Activated B cell treated with CpG ODN at 0.5 μM for 24 hours (primary cell): ENCODE results near the gene RBMS3. TPM values are rescaled to one million over a fixed set of nuclear protein-coding genes. Genes with fewer than 3 reads are reported as not detected.

Experiments used
- ATAC-seq: fragments of 200-7000 bp; cut with Tn5 transposase; one replicate; pipeline ENCODE4 v1.10.0; 2021; ENCODE audit warnings: low read depth, mild to moderate bottlenecking, moderate library complexity
- CTCF ChIA-PET: fragments of 350-600 bp; sonication (Branson Sonifier 250); formaldehyde crosslinking; loops from one replicate; lab custom pipeline; 2021; ENCODE audit warnings: antibody characterized with exemption; lab: Charles Lee
- POLR2A ChIA-PET: fragments of 350-600 bp; sonication (Branson Sonifier 250); formaldehyde crosslinking; loops from one replicate; lab custom pipeline; 2021; ENCODE audit warnings: antibody characterized with exemption; lab: Charles Lee
- DNase-seq: peaks from one replicate; pipeline ENCODE4 v3.0.0; 2022
- H3K27ac Mint-ChIP-seq: one replicate; pipeline ENCODE4 v1.8.0; 2020; ENCODE audit warnings: mixed read lengths
- H3K27me3 Mint-ChIP-seq: one replicate; pipeline ENCODE4 v1.8.0; 2021; ENCODE audit warnings: mixed read lengths
- H3K36me3 Mint-ChIP-seq: one replicate; pipeline ENCODE4 v1.8.0; 2021; ENCODE audit warnings: low read depth, mixed read lengths
- H3K4me1 Mint-ChIP-seq: one replicate; pipeline ENCODE4 v1.8.0; 2021; ENCODE audit warnings: mixed read lengths
- H3K4me3 Mint-ChIP-seq: one replicate; pipeline ENCODE4 v1.8.0; 2020; ENCODE audit warnings: mild to moderate bottlenecking, mixed read lengths
- H3K9me3 Mint-ChIP-seq: one replicate; pipeline ENCODE4 v1.8.0; 2020; ENCODE audit warnings: mixed read lengths
- CTCF ChIP-seq: fragments of 200-600 bp; IDR thresholded peaks from one replicate; pipeline ENCODE4 v1.8.0; 2022; ENCODE audit warnings: antibody characterized with exemption, mild to moderate bottlenecking
- intact Hi-C: fragments of 100-400 bp; cut with micrococcal nuclease; formaldehyde crosslinking; loops from one replicate; pipeline ENCODE4 v1.15.1; 2024
- total RNA-seq: library from RNA; stranded (reverse); gene quantifications from 2 replicates; pipeline ENCODE4 v1.2.3, GENCODE V29; 2022

RBMS3 gene
- total RNA-seq, 1 donor from 2014 or later: 0.31 TPM

- no peaks in the 10 kb centered on the region for H3K36me3 Mint-ChIP-seq
- no peak overlapping the region for H3K27ac Mint-ChIP-seq
- no peak for DNase-seq
- ATAC-seq: no peak
- ChIA-PET CTCF (no interaction called here), POLR2A (no interaction called here)
- H3K4me1 Mint-ChIP-seq: no peaks in the 10 kb centered on the region
- H3K4me3 Mint-ChIP-seq: no peak overlapping the region
- TF ChIP-seq CTCF: no peak
- intact Hi-C loops: no loop called here
- no peaks in the 10 kb centered on the region for H3K27me3 Mint-ChIP-seq
- no peaks in the 10 kb centered on the region for H3K9me3 Mint-ChIP-seq
These were observed 362.2 kb downstream of the RBMS3 start for GRCh38 chr3:29643034-29643425.

GRCh38 chr3:29644261-29644660, 363.4 kb downstream of the RBMS3 start:
- H3K4me3 Mint-ChIP-seq: no peak overlapping the region
- ATAC-seq (no peak), DNase-seq (no peak)
- intact Hi-C loops: no loop called here
- no peaks in the 10 kb centered on the region for H3K27me3 Mint-ChIP-seq
- no peak overlapping the region for H3K27ac Mint-ChIP-seq
- no peak for TF ChIP-seq CTCF
- H3K36me3 Mint-ChIP-seq: no peaks in the 10 kb centered on the region
- no peaks in the 10 kb centered on the region for H3K9me3 Mint-ChIP-seq
- H3K4me1 Mint-ChIP-seq: no peaks in the 10 kb centered on the region
- CTCF ChIA-PET: no interaction called here
- POLR2A ChIA-PET: no interaction called here

- ATAC-seq: no peak
- ChIA-PET CTCF (no interaction called here), POLR2A (no interaction called here)
- Mint-ChIP-seq H3K36me3 (no peaks in the 10 kb centered on the region), H3K9me3 (no peaks in the 10 kb centered on the region), H3K27me3 (no peaks in the 10 kb centered on the region), H3K4me1 (no peaks in the 10 kb centered on the region), H3K4me3 (no peak overlapping the region), H3K27ac (no peak overlapping the region)
- no peak for TF ChIP-seq CTCF
- intact Hi-C loops: no loop called here
- DNase-seq: no peak
These were observed 364.2 kb downstream of the RBMS3 start for GRCh38 chr3:29644956-29645636.

GRCh38 chr3:29646043-29646442, 365.2 kb downstream of the RBMS3 start:
- Mint-ChIP-seq H3K27ac (no peak overlapping the region), H3K36me3 (no peaks in the 10 kb centered on the region), H3K4me3 (no peak overlapping the region), H3K27me3 (no peaks in the 10 kb centered on the region), H3K9me3 (no peaks in the 10 kb centered on the region), H3K4me1 (no peaks in the 10 kb centered on the region)
- ChIA-PET CTCF (no interaction called here), POLR2A (no interaction called here)
- no peak for DNase-seq
- intact Hi-C loops: no loop called here
- no peak for ATAC-seq
- no peak for TF ChIP-seq CTCF

GRCh38 chr3:29649815-29650547, 369.1 kb downstream of the RBMS3 start:
- ChIA-PET POLR2A (no interaction called here), CTCF (no interaction called here)
- Mint-ChIP-seq H3K27me3 (no peaks in the 10 kb centered on the region), H3K9me3 (no peaks in the 10 kb centered on the region), H3K4me3 (no peak overlapping the region), H3K27ac (no peak overlapping the region), H3K36me3 (no peaks in the 10 kb centered on the region), H3K4me1 (no peaks in the 10 kb centered on the region)
- no peak for DNase-seq
- no peak for TF ChIP-seq CTCF
- no peak for ATAC-seq
- intact Hi-C loops: no loop called here
